ENCODE measurements around the gene BOLL. TPM values are rescaled to one million over a fixed set of nuclear protein-coding genes. Genes with fewer than 3 reads are reported as not detected.

BOLL gene
- polyA plus RNA-seq, 1 experiment = not detected

DNA sequence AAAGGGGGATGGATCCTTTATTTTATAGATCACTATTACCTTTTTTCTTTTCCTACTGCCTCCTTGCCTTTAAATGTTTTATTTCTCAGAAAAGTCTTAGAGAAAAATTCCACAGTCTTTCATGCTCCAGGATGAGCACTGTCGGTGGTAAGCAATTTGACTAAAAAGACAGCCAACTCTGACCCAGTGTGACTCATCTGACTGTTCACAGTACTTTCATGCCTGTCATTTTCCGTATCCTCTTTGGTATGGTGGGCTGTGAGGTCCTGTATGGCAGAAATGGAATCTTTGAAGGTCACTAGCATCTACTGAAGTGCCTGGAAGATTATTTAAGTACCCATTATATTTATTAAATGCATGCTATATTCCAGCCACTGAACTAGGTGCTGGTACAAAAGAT, 107.6 kb downstream of the BOLL start:
- ChIA-PET POLR2A (no interaction called here), CTCF (no interaction called here)
- TF ChIP-seq, protein P1, sequence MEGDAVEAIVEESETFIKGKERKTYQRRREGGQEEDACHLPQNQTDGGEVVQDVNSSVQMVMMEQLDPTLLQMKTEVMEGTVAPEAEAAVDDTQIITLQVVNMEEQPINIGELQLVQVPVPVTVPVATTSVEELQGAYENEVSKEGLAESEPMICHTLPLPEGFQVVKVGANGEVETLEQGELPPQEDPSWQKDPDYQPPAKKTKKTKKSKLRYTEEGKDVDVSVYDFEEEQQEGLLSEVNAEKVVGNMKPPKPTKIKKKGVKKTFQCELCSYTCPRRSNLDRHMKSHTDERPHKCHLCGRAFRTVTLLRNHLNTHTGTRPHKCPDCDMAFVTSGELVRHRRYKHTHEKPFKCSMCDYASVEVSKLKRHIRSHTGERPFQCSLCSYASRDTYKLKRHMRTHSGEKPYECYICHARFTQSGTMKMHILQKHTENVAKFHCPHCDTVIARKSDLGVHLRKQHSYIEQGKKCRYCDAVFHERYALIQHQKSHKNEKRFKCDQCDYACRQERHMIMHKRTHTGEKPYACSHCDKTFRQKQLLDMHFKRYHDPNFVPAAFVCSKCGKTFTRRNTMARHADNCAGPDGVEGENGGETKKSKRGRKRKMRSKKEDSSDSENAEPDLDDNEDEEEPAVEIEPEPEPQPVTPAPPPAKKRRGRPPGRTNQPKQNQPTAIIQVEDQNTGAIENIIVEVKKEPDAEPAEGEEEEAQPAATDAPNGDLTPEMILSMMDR (IDR thresholded peaks at IDR 0.05; ENCODE audit: low read depth, low read length) = no peak
- no peak for DNase-seq (ENCODE audit: low read depth, low spot score)
- H3K4me3 ChIP-seq (ENCODE audit: low read depth, low read length) = no peak overlapping the region
- H3K27ac ChIP-seq (ENCODE audit: low read depth, low read length) = no peak overlapping the region
- no peaks in the 10 kb centered on the region for H3K27me3 ChIP-seq (ENCODE audit: control insufficient read depth, insufficient read depth, low read length)
- H3K9me3 ChIP-seq (ENCODE audit: control insufficient read depth, insufficient read depth, low read length) = no peaks in the 10 kb centered on the region

DNA sequence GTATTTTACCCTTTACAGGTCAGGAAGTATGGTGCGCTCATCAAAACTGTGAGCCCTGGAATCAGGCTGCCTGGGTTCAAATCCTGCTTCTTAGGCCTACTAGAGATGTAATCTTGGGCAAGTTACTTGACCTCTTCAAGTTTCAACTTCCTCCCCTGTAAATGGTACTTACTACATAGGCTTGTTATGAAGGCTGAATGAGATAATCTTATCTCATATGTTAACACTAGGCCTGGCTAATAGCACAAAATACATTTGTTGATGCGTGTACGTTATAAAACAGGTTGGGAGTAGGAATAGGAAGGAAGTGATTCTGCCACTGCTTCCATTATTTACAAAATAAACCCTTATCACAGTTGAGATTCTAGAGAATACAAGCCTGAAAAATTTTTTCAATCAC, 108.1 kb downstream of the BOLL start:
- H3K27ac ChIP-seq (ENCODE audit: low read depth, low read length) = no peak overlapping the region
- ChIA-PET CTCF (interaction anchor here (0.7 kb wide), 1 partner anchor 316 kb away, joined by 3 read pairs; no protein-coding TSS in a partner anchor), POLR2A (no interaction called here)
- TF ChIP-seq, protein P1 (IDR thresholded peaks at IDR 0.05; ENCODE audit: low read depth, low read length) = no peak
- no peak overlapping the region for H3K4me3 ChIP-seq (ENCODE audit: low read depth, low read length)
- no peaks in the 10 kb centered on the region for H3K27me3 ChIP-seq (ENCODE audit: control insufficient read depth, insufficient read depth, low read length)
- no peak for DNase-seq (ENCODE audit: low read depth, low spot score)
- H3K9me3 ChIP-seq (ENCODE audit: control insufficient read depth, insufficient read depth, low read length) = no peaks in the 10 kb centered on the region

Other genes with a start within 250 kb of the BOLL start
- 5.2 and 5.7 TPM in 2 replicates for gene RFTN2, start 109.7 kb downstream of the BOLL start, polyA plus RNA-seq (2011; rRNA removed)
- 3.6 and 3.7 TPM in 2 replicates for gene MARS2, start 80.0 kb downstream of the BOLL start, polyA plus RNA-seq (2011; rRNA removed)
- gene PLCL1, start 19.3 kb upstream of the BOLL start, polyA plus RNA-seq (2011; rRNA removed) = 0.22 and 0.43 TPM in 2 replicates